ENCODE data around the gene SMYD3.

GRCh38 chr1:246437961-246438360, 69.1 kb downstream of the SMYD3 start:
- TF ChIP-seq, protein P1, sequence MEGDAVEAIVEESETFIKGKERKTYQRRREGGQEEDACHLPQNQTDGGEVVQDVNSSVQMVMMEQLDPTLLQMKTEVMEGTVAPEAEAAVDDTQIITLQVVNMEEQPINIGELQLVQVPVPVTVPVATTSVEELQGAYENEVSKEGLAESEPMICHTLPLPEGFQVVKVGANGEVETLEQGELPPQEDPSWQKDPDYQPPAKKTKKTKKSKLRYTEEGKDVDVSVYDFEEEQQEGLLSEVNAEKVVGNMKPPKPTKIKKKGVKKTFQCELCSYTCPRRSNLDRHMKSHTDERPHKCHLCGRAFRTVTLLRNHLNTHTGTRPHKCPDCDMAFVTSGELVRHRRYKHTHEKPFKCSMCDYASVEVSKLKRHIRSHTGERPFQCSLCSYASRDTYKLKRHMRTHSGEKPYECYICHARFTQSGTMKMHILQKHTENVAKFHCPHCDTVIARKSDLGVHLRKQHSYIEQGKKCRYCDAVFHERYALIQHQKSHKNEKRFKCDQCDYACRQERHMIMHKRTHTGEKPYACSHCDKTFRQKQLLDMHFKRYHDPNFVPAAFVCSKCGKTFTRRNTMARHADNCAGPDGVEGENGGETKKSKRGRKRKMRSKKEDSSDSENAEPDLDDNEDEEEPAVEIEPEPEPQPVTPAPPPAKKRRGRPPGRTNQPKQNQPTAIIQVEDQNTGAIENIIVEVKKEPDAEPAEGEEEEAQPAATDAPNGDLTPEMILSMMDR (IDR thresholded peaks at IDR 0.05; ENCODE audit: poor library complexity, severe bottlenecking): no peak
- TF ChIP-seq EZH2 (IDR thresholded peaks at IDR 0.05; ENCODE audit: borderline replicate concordance, insufficient read depth, low read length, poor library complexity, severe bottlenecking): no peak
- TF ChIP-seq EP300 (conservative IDR thresholded peaks at IDR 0.05; ENCODE audit: poor library complexity, severe bottlenecking): no peak
- no peak for TF ChIP-seq SMC3 (conservative IDR thresholded peaks at IDR 0.05; ENCODE audit: poor library complexity)
- TF ChIP-seq POLR2AphosphoS5 (IDR thresholded peaks at IDR 0.05): no peak
- no peak for TF ChIP-seq TAF1 (IDR thresholded peaks at IDR 0.05; ENCODE audit: low read depth)

All from neural cell (in vitro differentiated cells).